Thoracic aorta (tissue), 2 donors: ENCODE measurements around the gene PARD3. TPM values are rescaled to one million over a fixed set of nuclear protein-coding genes. Genes with fewer than 3 reads are reported as not detected.

Experiments
- ATAC-seq: fragments of 150-250 bp; one replicate; pipeline ENCODE4 v1.8.0; 2017; ENCODE audit warnings: low read depth; ENCODE audit not compliant: insufficient number of reproducible peaks, low FRiP score
- DNase-seq: peaks from one replicate; pipeline ENCODE4 v3.0.0-alpha.2; 2020; ENCODE audit warnings: low spot score
- H3K27ac ChIP-seq, 2 donors: fragments of 200-600 bp; sonication (generic); 1 replicate in 1 of 2; 2 replicates in 1 of 2; pipeline ENCODE4 v1.5.1; 2016; ENCODE audit warnings: mild to moderate bottlenecking in 2 of 2, moderate library complexity in 2 of 2
- H3K27me3 ChIP-seq: fragments of 200-600 bp; sonication (generic); replicated peaks from 2 replicates; pipeline ENCODE4 v1.6.0; 2016; ENCODE audit warnings: mild to moderate bottlenecking; ENCODE audit not compliant: insufficient read depth
- H3K36me3 ChIP-seq: fragments of 200-600 bp; sonication (generic); one replicate; pipeline ENCODE4 v1.5.1; 2016
- H3K4me1 ChIP-seq, 2 donors: fragments of 200-600 bp; sonication (generic); 1 replicate in 1 of 2; 2 replicates in 1 of 2; pipeline versions ENCODE4 v1.5.1 to v1.6.0; 2016; ENCODE audit warnings: low read depth in 2 of 2, mild to moderate bottlenecking in 1 of 2; ENCODE audit not compliant: control insufficient read depth in 1 of 2
- H3K4me3 ChIP-seq: fragments of 200-600 bp; sonication (generic); 2 replicates; pipeline ENCODE4 v1.5.1; 2016; ENCODE audit warnings: mild to moderate bottlenecking
- H3K9me3 ChIP-seq: fragments of 200-600 bp; sonication (generic); 2 replicates; pipeline ENCODE4 v1.5.1; 2016
- CTCF ChIP-seq: fragments of 200-600 bp; sonication (generic); IDR thresholded peaks from one replicate; pipeline ENCODE4 v1.5.1; 2019; ENCODE audit warnings: antibody characterized with exemption
- total RNA-seq, 2 donors: library from RNA; depleted of rRNA; stranded (reverse); fragments of >200 nt; gene quantifications; one replicate each; pipeline versions ENCODE4 v1.1.0 to v1.2.3, GENCODE V29; 2016

The PARD3 gene
- total RNA-seq, 2 donors from 2014 or later = 16.7 to 34.5 TPM

GRCh38 chr10:34347131-34347530 lies 468.0 kb downstream of the PARD3 start:
- Histone ChIP-seq H3K9me3 (no peaks in the 10 kb centered on the region), H3K4me3 (no peak overlapping the region), H3K27ac (no peak overlapping the region), H3K4me1 (peaks cover 8 to 16% of the 10 kb centered on the region in 2 donors), H3K27me3 (no peaks in the 10 kb centered on the region), H3K36me3 (no peaks in the 10 kb centered on the region)
- no peak for TF ChIP-seq CTCF
- no peak for DNase-seq
- no peak for ATAC-seq

- DNase-seq (no peak), ATAC-seq (no peak)
- TF ChIP-seq CTCF = no peak
- H3K4me3 ChIP-seq = no peak overlapping the region
- peaks cover 8 to 17% of the 10 kb centered on the region in 2 donors for H3K4me1 ChIP-seq
- no peaks in the 10 kb centered on the region for H3K27me3 ChIP-seq
- no peaks in the 10 kb centered on the region for H3K9me3 ChIP-seq
- H3K27ac ChIP-seq = no peak overlapping the region
- no peaks in the 10 kb centered on the region for H3K36me3 ChIP-seq
Observed at GRCh38 chr10:34346516-34347100, 468.5 kb downstream of the PARD3 start.

- H3K36me3 ChIP-seq = no peaks in the 10 kb centered on the region
- no peak overlapping the region for H3K27ac ChIP-seq
- no peaks in the 10 kb centered on the region for H3K9me3 ChIP-seq
- no peak for TF ChIP-seq CTCF
- DNase-seq (no peak), ATAC-seq (no peak)
- H3K4me1 ChIP-seq = peaks cover 8 to 18% of the 10 kb centered on the region in 2 donors
- no peak overlapping the region for H3K4me3 ChIP-seq
- no peaks in the 10 kb centered on the region for H3K27me3 ChIP-seq
Observed at GRCh38 chr10:34345383-34345782, 469.7 kb downstream of the PARD3 start.

- DNase-seq (no peak), ATAC-seq (no peak)
- no peaks in the 10 kb centered on the region for H3K9me3 ChIP-seq
- H3K36me3 ChIP-seq = no peaks in the 10 kb centered on the region
- peaks cover 8 to 22% of the 10 kb centered on the region in 2 donors for H3K4me1 ChIP-seq
- TF ChIP-seq CTCF = no peak
- no peak overlapping the region for H3K27ac ChIP-seq
- no peaks in the 10 kb centered on the region for H3K27me3 ChIP-seq
- no peak overlapping the region for H3K4me3 ChIP-seq
Observed at GRCh38 chr10:34343764-34344163, 471.3 kb downstream of the PARD3 start.

- TF ChIP-seq CTCF = no peak
- H3K27ac ChIP-seq = no peak overlapping the region
- H3K9me3 ChIP-seq = no peaks in the 10 kb centered on the region
- no peaks in the 10 kb centered on the region for H3K36me3 ChIP-seq
- peaks cover 8 to 22% of the 10 kb centered on the region in 2 donors for H3K4me1 ChIP-seq
- DNase-seq (no peak), ATAC-seq (no peak)
- no peak overlapping the region for H3K4me3 ChIP-seq
- no peaks in the 10 kb centered on the region for H3K27me3 ChIP-seq
Observed at GRCh38 chr10:34341473-34341872, 473.6 kb downstream of the PARD3 start.
